ENCODE data around the gene SHB. TPM values are rescaled to one million over a fixed set of nuclear protein-coding genes. Genes with fewer than 3 reads are reported as not detected.

SHB gene
- total RNA-seq, 1 donor from 2014 or later: 25.3 TPM

GRCh38 chr9:37957664-37957953 is 111.4 kb downstream of the SHB start:
- Histone ChIP-seq H3K27me3 (ENCODE audit: low read depth) (no peaks in the 10 kb centered on the region), H3K36me3 (peaks cover 29% of the 10 kb centered on the region), H3K4me3 (no peak overlapping the region), H3K27ac (no peak overlapping the region), H3K4me1 (peaks cover 13% of the 10 kb centered on the region), H3K9me3 (no peaks in the 10 kb centered on the region)
- no peak for TF ChIP-seq CTCF (IDR thresholded peaks at IDR 0.05)
- no peak for DNase-seq
- ATAC-seq: no peak
- intact Hi-C loops (cut with DNase I): no loop called here

GRCh38 chr9:37956904-37957663 is 111.9 kb downstream of the SHB start:
- no peak overlapping the region for H3K27ac ChIP-seq
- no peak for DNase-seq
- no peak for TF ChIP-seq CTCF (IDR thresholded peaks at IDR 0.05)
- no peak for ATAC-seq
- peaks cover 29% of the 10 kb centered on the region for H3K36me3 ChIP-seq
- H3K27me3 ChIP-seq (ENCODE audit: low read depth): no peaks in the 10 kb centered on the region
- H3K9me3 ChIP-seq: no peaks in the 10 kb centered on the region
- no peak overlapping the region for H3K4me3 ChIP-seq
- peaks cover 13% of the 10 kb centered on the region for H3K4me1 ChIP-seq
- intact Hi-C loops (cut with DNase I): no loop called here

DNA sequence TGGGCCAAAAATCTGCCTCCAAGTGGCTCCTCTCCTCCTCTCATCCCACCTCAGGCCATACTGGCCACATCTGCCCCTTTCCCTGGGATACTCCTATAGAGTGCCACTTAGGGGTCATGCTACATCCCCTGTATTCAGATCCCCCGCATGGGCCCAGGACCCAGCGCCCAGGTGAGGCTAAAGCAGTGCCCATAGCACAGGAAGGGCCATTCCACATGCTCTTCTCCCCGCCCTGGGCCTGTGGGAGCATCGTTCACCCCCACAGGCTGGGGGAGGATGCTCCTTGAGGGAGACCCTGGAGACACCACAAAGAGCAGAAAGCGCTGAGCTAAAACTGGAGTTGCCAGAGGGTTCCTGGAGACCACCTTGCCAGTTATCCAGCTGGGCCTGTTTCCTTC is 112.6 kb downstream of the SHB start:
- H3K4me3 ChIP-seq: no peak overlapping the region
- DNase-seq: no peak
- H3K27ac ChIP-seq: no peak overlapping the region
- H3K4me1 ChIP-seq: peaks cover 13% of the 10 kb centered on the region
- intact Hi-C loops (cut with DNase I): no loop called here
- no peaks in the 10 kb centered on the region for H3K9me3 ChIP-seq
- no peak for ATAC-seq
- peaks cover 29% of the 10 kb centered on the region for H3K36me3 ChIP-seq
- TF ChIP-seq CTCF (IDR thresholded peaks at IDR 0.05): no peak
- H3K27me3 ChIP-seq (ENCODE audit: low read depth): no peaks in the 10 kb centered on the region

- ATAC-seq (no peak), DNase-seq (no peak)
- intact Hi-C loops (cut with DNase I): no loop called here
- no peak for TF ChIP-seq CTCF (IDR thresholded peaks at IDR 0.05)
- no peak overlapping the region for H3K4me3 ChIP-seq
- no peaks in the 10 kb centered on the region for H3K27me3 ChIP-seq (ENCODE audit: low read depth)
- H3K36me3 ChIP-seq: peaks cover 29% of the 10 kb centered on the region
- H3K4me1 ChIP-seq: peaks cover 13% of the 10 kb centered on the region
- no peaks in the 10 kb centered on the region for H3K9me3 ChIP-seq
- H3K27ac ChIP-seq: no peak overlapping the region
These were observed 113.1 kb downstream of the SHB start for GRCh38 chr9:37955781-37956422.

- peaks cover 13% of the 10 kb centered on the region for H3K4me1 ChIP-seq
- no peak for DNase-seq
- peaks cover 37% of the 10 kb centered on the region for H3K36me3 ChIP-seq
- no peak for ATAC-seq
- H3K9me3 ChIP-seq: no peaks in the 10 kb centered on the region
- no peaks in the 10 kb centered on the region for H3K27me3 ChIP-seq (ENCODE audit: low read depth)
- TF ChIP-seq CTCF (IDR thresholded peaks at IDR 0.05): no peak
- no peak overlapping the region for H3K4me3 ChIP-seq
- intact Hi-C loops (cut with DNase I): no loop called here
- no peak overlapping the region for H3K27ac ChIP-seq
These were observed 114.4 kb downstream of the SHB start for GRCh38 chr9:37954581-37954981.

All from lower lobe of right lung (tissue), 2 donors.